Measurements from ENCODE around the gene TESK2. TPM values are rescaled to one million over a fixed set of nuclear protein-coding genes. Genes with fewer than 3 reads are reported as not detected.
A peak's percentile ranks its signal among the peaks of the same experiment; 100 is the strongest.

Gene TESK2
- total and polyA plus RNA-seq, 2 of the 8 experiments (the other 6 are each of a cell fraction or from before 2014, with no cell fraction given), result 10.8 to 12.6 TPM

GRCh38 chr1:45340816-45341466 lies 150.0 kb downstream of the TESK2 start:
- peaks cover 7% of the 10 kb centered on the region for H3K79me1 ChIP-seq (ENCODE audit: low read depth, low read length)
- peak overlapping the region; percentile 84 to 97 (median 92) for H3K4me3 ChIP-seq (ENCODE audit: extremely low read depth in 1 of 4, insufficient read depth in 2 of 4, low read depth in 3 of 4, low read length in 4 of 4)
- H3K56ac ChIP-seq (replicated peaks; ENCODE audit: insufficient read length, low read depth, low read length), result peak overlapping the region; percentile 89
- peak overlapping the region; percentile 76 to 82 for H3K4me2 ChIP-seq (ENCODE audit: insufficient read depth in 1 of 2, low read depth in 2 of 2, low read length in 2 of 2)
- H2BK15ac ChIP-seq (ENCODE audit: low read length), result peak overlapping the region; percentile 36; the same call in 1 of the 2 replicates
- peaks cover 0 to 8% (median 5%) of the 10 kb centered on the region in 4 experiments; a peak in 5 of 7 replicates for H3K4me1 ChIP-seq (replicated peaks in 1 of 4; ENCODE audit: control insufficient read depth in 3 of 4, insufficient read depth in 4 of 4, low read length in 3 of 4)
- DNase-seq (ENCODE audit: low read depth in 1 of 2, low spot score in 2 of 2), result no peak
- peak overlapping the region; percentile 54; the same call in 1 of the 2 replicates for H2AK5ac ChIP-seq (ENCODE audit: low read depth, low read length)
- H3K27ac ChIP-seq (ENCODE audit: low read depth, low read length), result peak overlapping the region; percentile 97
- 69% methylated on average over 6 of the region's 6 CpGs; no CpG with 5 or more reads in 1 of the 2 experiments for WGBS, 2 experiments (ENCODE audit: extremely low coverage in 1 of 2, insufficient coverage in 1 of 2, insufficient read length in 1 of 2, insufficient replicate concordance in 2 of 2, low coverage in 1 of 2, low lambda C conversion rate in 2 of 2, missing lambda C conversion rate in 1 of 2)
- POLR2A ChIA-PET (ENCODE audit: partially characterized antibody), result interaction anchor here (0.7 to 21.4 kb wide), 43 partner anchors 14 to 566 kb away, joined by 3 to 472 read pairs (median 5); partner anchors contain the start of genes AKR1A1, CCDC163, HECTD3 and HPDL
- peaks cover 0 to 2% of the 10 kb centered on the region in 2 experiments for H4K20me1 ChIP-seq (replicated peaks in 1 of 2; ENCODE audit: control insufficient read depth in 1 of 2, insufficient read depth in 2 of 2, low read length in 2 of 2)
- no peak overlapping the region for H3K14ac ChIP-seq (ENCODE audit: insufficient read length)
- H2BK5ac ChIP-seq (ENCODE audit: low read depth, low read length), result no peak overlapping the region; the same call in 1 of the 2 replicates
- FAIRE-seq, result no peak
- H3K4ac ChIP-seq (replicated peaks; ENCODE audit: insufficient read length, low read depth, low read length), result no peak overlapping the region
- H3K27me3 ChIP-seq (replicated peaks in 1 of 4; ENCODE audit: control insufficient read depth in 3 of 4, extremely low read depth in 1 of 4, insufficient read depth in 3 of 4, low read length in 3 of 4), result no peaks in the 10 kb centered on the region
- H3K9ac ChIP-seq (replicated peaks in 1 of 4; ENCODE audit: extremely low read depth in 1 of 4, low read depth in 3 of 4, low read length in 3 of 4), result peak overlapping the region in 3 of 4 experiments; percentile 89 to 99 (median 97); a peak in 6 of 7 replicates
- H4K91ac ChIP-seq (replicated peaks; ENCODE audit: insufficient read length, low read length), result peak overlapping the region; percentile 36
- no peak overlapping the region for H2BK120ac ChIP-seq (replicated peaks; ENCODE audit: low read depth, low read length)
- no peak overlapping the region for H4K5ac ChIP-seq (ENCODE audit: insufficient read length, low read depth, low read length)
- H3K36me3 ChIP-seq (ENCODE audit: control insufficient read depth in 2 of 4, insufficient read depth in 4 of 4, low read length in 3 of 4), result peaks cover 15 to 45% (median 33%) of the 10 kb centered on the region in 4 experiments; a peak in 6 of 8 replicates
- peaks cover 7% of the 10 kb centered on the region for H3K23me2 ChIP-seq (ENCODE audit: low read depth, low read length)
- CTCF ChIA-PET (ENCODE audit: partially characterized antibody), result interaction anchor here (0.7 to 13.4 kb wide), 13 partner anchors 10 to 327 kb away, joined by 4 to 139 read pairs (median 5); partner anchors contain the start of gene HPDL
- H3K9me3 ChIP-seq (ENCODE audit: insufficient read depth in 2 of 2, low read depth in 1 of 2, low read length in 1 of 2), result no peaks in the 10 kb centered on the region
- H3K18ac ChIP-seq (ENCODE audit: extremely low read depth, low read length), result no peak overlapping the region
- no peak overlapping the region for H2BK20ac ChIP-seq (ENCODE audit: low read length)
- H2AFZ ChIP-seq (ENCODE audit: low read length), result no peak overlapping the region
- no peak overlapping the region for H4K8ac ChIP-seq (ENCODE audit: extremely low read depth, insufficient read depth, low read length)
- TF ChIP-seq POLR2A (IDR thresholded peaks at IDR 0.05; ENCODE audit: control extremely low read depth in 1 of 2, low read depth in 2 of 2, low read length in 2 of 2), result peak in 1 of 2 experiments; percentile 41; a peak in 1 of 3 replicates
- TF ChIP-seq KDM5A (IDR thresholded peaks at IDR 0.05; ENCODE audit: low read length), result no peak
- no peak overlapping the region for H3K23ac ChIP-seq (ENCODE audit: insufficient read length)
- peaks cover 0 to 38% of the 10 kb centered on the region in 2 experiments; a peak in 3 of 4 replicates for H3K79me2 ChIP-seq (ENCODE audit: control insufficient read depth in 1 of 2, insufficient read depth in 2 of 2, low read length in 2 of 2)
- H2BK12ac ChIP-seq (ENCODE audit: low read depth, low read length), result no peak overlapping the region
